ENCODE data around the gene MGMT.

GRCh38 chr10:129598413-129598812 is 131.4 kb downstream of the MGMT start:
- TF ChIP-seq BHLHE40 (IDR thresholded peaks at IDR 0.05; ENCODE audit: low read depth, low read length) (no peak), POLR2A (IDR thresholded peaks at IDR 0.05; ENCODE audit: low read depth, low read length) (no peak), USF2 (IDR thresholded peaks at IDR 0.05; ENCODE audit: low read depth, low read length) (no peak), MAZ (IDR thresholded peaks at IDR 0.05; ENCODE audit: borderline replicate concordance, low read depth, low read length) (no peak), RCOR1 (IDR thresholded peaks at IDR 0.05; ENCODE audit: insufficient replicate concordance, low read length) (no peak), RAD21 (IDR thresholded peaks at IDR 0.05; ENCODE audit: low read length) (no peak), CHD1 (IDR thresholded peaks at IDR 0.05; ENCODE audit: low read depth, low read length) (no peak), NFE2L2 (IDR thresholded peaks at IDR 0.05; ENCODE audit: low read depth, low read length) (no peak), FOS (IDR thresholded peaks at IDR 0.05; ENCODE audit: low read depth, low read length) (no peak), CEBPB (IDR thresholded peaks at IDR 0.05; ENCODE audit: low read depth, low read length) (no peak)
- TF ChIP-seq, protein P1, sequence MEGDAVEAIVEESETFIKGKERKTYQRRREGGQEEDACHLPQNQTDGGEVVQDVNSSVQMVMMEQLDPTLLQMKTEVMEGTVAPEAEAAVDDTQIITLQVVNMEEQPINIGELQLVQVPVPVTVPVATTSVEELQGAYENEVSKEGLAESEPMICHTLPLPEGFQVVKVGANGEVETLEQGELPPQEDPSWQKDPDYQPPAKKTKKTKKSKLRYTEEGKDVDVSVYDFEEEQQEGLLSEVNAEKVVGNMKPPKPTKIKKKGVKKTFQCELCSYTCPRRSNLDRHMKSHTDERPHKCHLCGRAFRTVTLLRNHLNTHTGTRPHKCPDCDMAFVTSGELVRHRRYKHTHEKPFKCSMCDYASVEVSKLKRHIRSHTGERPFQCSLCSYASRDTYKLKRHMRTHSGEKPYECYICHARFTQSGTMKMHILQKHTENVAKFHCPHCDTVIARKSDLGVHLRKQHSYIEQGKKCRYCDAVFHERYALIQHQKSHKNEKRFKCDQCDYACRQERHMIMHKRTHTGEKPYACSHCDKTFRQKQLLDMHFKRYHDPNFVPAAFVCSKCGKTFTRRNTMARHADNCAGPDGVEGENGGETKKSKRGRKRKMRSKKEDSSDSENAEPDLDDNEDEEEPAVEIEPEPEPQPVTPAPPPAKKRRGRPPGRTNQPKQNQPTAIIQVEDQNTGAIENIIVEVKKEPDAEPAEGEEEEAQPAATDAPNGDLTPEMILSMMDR (conservative IDR thresholded peaks at IDR 0.05; ENCODE audit: low read depth, low read length), result no peak

Data from IMR-90 (cell line).